Ovary (tissue), 3 donors: ENCODE results near the gene RPL10.
A peak's percentile ranks its signal among the peaks of the same experiment; 100 is the strongest.

Experiments used
- EP300 ChIP-seq: sonication (generic); formaldehyde crosslinking; IDR thresholded peaks from one replicate; pipeline ENCODE4 v1.6.1; 2017; ENCODE audit warnings: antibody characterized with exemption
- POLR2A ChIP-seq: fragments of 450-650 bp; IDR thresholded peaks from one replicate; pipeline ENCODE4 v1.6.1; 2017; ENCODE audit warnings: antibody characterized with exemption, mild to moderate bottlenecking, moderate library complexity
- TF ChIP-seq, protein P1 (sequence below), 3 donors: fragments of 450-650 bp in 2 of 3; fragments of 200-600 bp in 1 of 3; IDR thresholded peaks; one replicate each; pipeline versions ENCODE4 v1.5.1 to v1.8.0; 2016 to 2022; ENCODE audit warnings: antibody characterized with exemption in 3 of 3, mild to moderate bottlenecking in 1 of 3
- donor health status: DM: no; HTN: no; CAD: no.

DNA sequence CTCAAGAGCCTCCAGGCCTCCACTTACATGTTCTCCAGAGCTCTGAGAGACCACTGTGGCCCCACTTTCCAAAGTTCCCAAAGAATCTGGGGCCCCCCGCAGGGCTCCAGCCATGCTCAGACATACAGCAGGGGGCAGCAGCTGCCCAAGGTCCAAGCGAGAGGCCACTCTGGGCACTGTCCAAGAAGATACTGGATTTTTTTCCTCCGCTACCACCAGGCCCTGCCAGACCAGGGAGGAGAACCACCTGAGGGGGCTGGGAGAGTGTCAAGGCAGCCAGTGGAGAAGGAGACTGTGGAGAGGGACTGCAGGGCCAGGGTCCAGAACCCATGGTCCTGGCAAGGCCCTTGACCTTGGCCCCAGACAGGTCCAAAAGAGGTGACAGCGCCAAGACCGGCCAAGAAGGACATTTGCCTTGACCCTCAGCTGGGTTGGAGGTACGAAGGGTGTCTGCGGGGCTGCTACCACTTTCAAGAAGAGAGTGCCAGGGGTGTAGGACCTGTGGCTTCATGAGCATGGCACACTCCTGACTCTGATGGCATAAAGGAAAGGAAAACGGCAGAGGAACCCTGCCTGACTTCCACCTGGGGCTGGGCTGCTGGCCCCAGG is 13.8 kb upstream of the RPL10 start:
- TF ChIP-seq, protein P1, sequence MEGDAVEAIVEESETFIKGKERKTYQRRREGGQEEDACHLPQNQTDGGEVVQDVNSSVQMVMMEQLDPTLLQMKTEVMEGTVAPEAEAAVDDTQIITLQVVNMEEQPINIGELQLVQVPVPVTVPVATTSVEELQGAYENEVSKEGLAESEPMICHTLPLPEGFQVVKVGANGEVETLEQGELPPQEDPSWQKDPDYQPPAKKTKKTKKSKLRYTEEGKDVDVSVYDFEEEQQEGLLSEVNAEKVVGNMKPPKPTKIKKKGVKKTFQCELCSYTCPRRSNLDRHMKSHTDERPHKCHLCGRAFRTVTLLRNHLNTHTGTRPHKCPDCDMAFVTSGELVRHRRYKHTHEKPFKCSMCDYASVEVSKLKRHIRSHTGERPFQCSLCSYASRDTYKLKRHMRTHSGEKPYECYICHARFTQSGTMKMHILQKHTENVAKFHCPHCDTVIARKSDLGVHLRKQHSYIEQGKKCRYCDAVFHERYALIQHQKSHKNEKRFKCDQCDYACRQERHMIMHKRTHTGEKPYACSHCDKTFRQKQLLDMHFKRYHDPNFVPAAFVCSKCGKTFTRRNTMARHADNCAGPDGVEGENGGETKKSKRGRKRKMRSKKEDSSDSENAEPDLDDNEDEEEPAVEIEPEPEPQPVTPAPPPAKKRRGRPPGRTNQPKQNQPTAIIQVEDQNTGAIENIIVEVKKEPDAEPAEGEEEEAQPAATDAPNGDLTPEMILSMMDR (IDR thresholded peaks at IDR 0.05), result peak in 2 of 3 donors; percentile 16 to 40
- TF ChIP-seq POLR2A (no peak), EP300 (no peak)
